HepG2 (cell line): ENCODE measurements around the gene C19orf18. TPM values are rescaled to one million over a fixed set of nuclear protein-coding genes. Genes with fewer than 3 reads are reported as not detected.
A peak's percentile ranks its signal among the peaks of the same experiment; 100 is the strongest.

Experiments
- EZH2 ChIP-seq: conservative IDR thresholded peaks from 2 replicates; pipeline ENCODE4 v1.6.1; 2012; ENCODE audit warnings: mild to moderate bottlenecking, low read depth, low read length, moderate library complexity
- HES4 ChIP-seq: sonication (generic); formaldehyde crosslinking; IDR thresholded peaks from 2 replicates; pipeline ENCODE4 v1.9.0; 2021; ENCODE audit warnings: mild to moderate bottlenecking, missing genetic modification reagents, borderline replicate concordance
- HOXA3 ChIP-seq: sonication (generic); formaldehyde crosslinking; IDR thresholded peaks from 2 replicates; pipeline ENCODE4 v1.5.0; 2020; ENCODE audit warnings: missing genetic modification reagents
- NR2F2 ChIP-seq: IDR thresholded peaks from 2 replicates; pipeline ENCODE4 v1.6.1; 2012; ENCODE audit warnings: low read depth, inconsistent platforms, borderline replicate concordance
- PAF1 ChIP-seq: IDR thresholded peaks from 2 replicates; pipeline ENCODE4 v1.6.1; 2016; ENCODE audit warnings: missing genetic modification reagents, missing compliant biosample characterization
- SRSF4 ChIP-seq: fragments of 200-400 bp; formaldehyde crosslinking; IDR thresholded peaks from one replicate; pipeline ENCODE4 v1.6.1; 2018; ENCODE audit warnings: mild to moderate bottlenecking, low read depth, low read length, moderate library complexity; ENCODE audit not compliant: poor library complexity, severe bottlenecking
- SUZ12 ChIP-seq: fragments of 150-350 bp; IDR thresholded peaks from 2 replicates; pipeline ENCODE4 v1.6.1; 2014; ENCODE audit warnings: low read depth, low read length
- ZKSCAN8 ChIP-seq: IDR thresholded peaks from 2 replicates; pipeline ENCODE4 v1.6.1; 2016; ENCODE audit warnings: borderline replicate concordance, missing genetic modification reagents, missing compliant biosample characterization
- ZNF225 ChIP-seq: sonication (generic); formaldehyde crosslinking; IDR thresholded peaks from 2 replicates; pipeline ENCODE4 v1.4.0; 2020; ENCODE audit warnings: mild to moderate bottlenecking, missing genetic modification reagents
- ZNF230 ChIP-seq: sonication (generic); formaldehyde crosslinking; IDR thresholded peaks from 2 replicates; pipeline ENCODE4 v1.4.0; 2020; ENCODE audit warnings: mild to moderate bottlenecking, missing genetic modification reagents
- ZNF558 ChIP-seq: sonication (generic); formaldehyde crosslinking; IDR thresholded peaks from 2 replicates; pipeline ENCODE4 v1.9.0; 2022; ENCODE audit warnings: mild to moderate bottlenecking, missing genetic modification reagents, borderline replicate concordance
- ZNF75D ChIP-seq: sonication (generic); formaldehyde crosslinking; IDR thresholded peaks from 2 replicates; pipeline ENCODE4 v1.8.1; 2023; ENCODE audit warnings: missing genetic modification reagents, mild to moderate bottlenecking, borderline replicate concordance
- polyA plus RNA-seq, 8 experiments: library from polyadenylated mRNA; depleted of rRNA in 3 of 8; stranded (reverse) in 7 of 8; unstranded in 1 of 8; fragments of >200 nt; fragmentation: Illumina TruSeq in 4 of 8; extraction: Trizol in 4 of 8; gene quantifications; 2 replicates each; pipeline versions ENCODE4 v1.2.1 to v1.2.3, GENCODE V29; 2011 to 2016; ENCODE audit warnings: low read depth in 4 of 8, missing spikeins in 1 of 8, mixed read lengths in 1 of 8; ENCODE audit not compliant: insufficient read depth in 1 of 8
- total RNA-seq, 5 experiments: library from RNA; depleted of rRNA; stranded (reverse); fragments of >200 nt; fragmentation: Illumina TruSeq; extraction: Trizol; gene quantifications; 2 replicates each; pipeline ENCODE4 v1.2.3, GENCODE V29; 2016; ENCODE audit warnings: low read depth in 1 of 5
- TF ChIP-seq, protein P1 (sequence below): sonication (generic); formaldehyde crosslinking; IDR thresholded peaks from 2 replicates; pipeline ENCODE4 v1.4.0; 2020; ENCODE audit warnings: missing genetic modification reagents, borderline replicate concordance
- TF ChIP-seq, protein P2 (sequence below): sonication (generic); formaldehyde crosslinking; IDR thresholded peaks from 2 replicates; pipeline ENCODE4 v1.4.0; 2020; ENCODE audit warnings: mild to moderate bottlenecking, missing genetic modification reagents
- TF ChIP-seq, protein P3 (sequence below): sonication (generic); formaldehyde crosslinking; IDR thresholded peaks from 2 replicates; pipeline ENCODE4; 2020; ENCODE audit warnings: missing genetic modification reagents, mild to moderate bottlenecking, borderline replicate concordance
- TF ChIP-seq, protein P4 (sequence below): sonication (generic); formaldehyde crosslinking; IDR thresholded peaks from 2 replicates; pipeline ENCODE4 v1.4.0; 2020; ENCODE audit warnings: missing genetic modification reagents
- TF ChIP-seq, protein P5 (sequence below): sonication (generic); formaldehyde crosslinking; IDR thresholded peaks from 2 replicates; pipeline ENCODE4 v1.5.0; 2020; ENCODE audit warnings: missing genetic modification reagents, mild to moderate bottlenecking, borderline replicate concordance

C19orf18 gene
- total and polyA plus RNA-seq, 2 of the 13 experiments (the other 11 are each of a cell fraction or from before 2014, with no cell fraction given), result 0.38 to 0.55 TPM

DNA sequence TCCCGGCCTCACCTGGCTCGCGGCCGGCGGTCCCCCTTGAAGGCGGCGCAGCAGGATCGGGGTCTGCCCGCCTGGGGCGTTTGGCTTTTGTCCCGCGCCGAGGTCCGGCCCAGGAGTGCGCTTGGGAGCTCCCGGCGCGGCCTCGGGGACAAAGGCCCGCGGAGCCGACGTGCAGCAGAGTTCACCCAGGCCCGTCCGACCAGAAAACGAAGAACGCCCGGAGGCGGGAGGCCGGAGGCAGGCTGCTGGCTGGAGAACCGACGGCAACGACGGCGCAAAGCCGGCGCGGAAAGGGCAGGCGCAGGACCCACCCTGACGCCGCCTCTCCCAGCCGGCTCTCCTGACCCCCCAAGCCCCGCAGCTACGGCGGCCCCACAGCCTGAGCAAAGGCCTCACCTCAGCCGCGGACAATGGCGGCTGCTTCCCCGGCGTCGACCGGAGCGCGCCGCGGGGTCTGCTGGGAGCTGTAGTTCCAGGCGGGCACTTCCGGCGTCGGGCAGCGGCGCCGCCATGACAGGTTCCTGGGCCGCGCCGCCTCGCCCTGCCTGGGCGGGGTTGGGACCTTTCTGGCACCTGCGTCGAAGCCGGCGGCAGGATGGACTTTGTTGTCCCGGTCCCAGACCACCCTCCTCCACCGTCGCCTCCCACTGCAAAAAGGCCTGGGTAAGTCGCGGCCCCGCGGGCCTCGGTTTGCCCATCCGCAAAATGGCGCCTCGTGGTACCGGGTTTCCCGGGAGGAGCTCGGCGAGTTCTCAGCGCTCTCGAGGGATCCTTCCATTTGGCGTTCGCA lies 28.2 kb upstream of the C19orf18 start, which contains the start of gene ZNF606 (continued):
- TF ChIP-seq, protein P1, sequence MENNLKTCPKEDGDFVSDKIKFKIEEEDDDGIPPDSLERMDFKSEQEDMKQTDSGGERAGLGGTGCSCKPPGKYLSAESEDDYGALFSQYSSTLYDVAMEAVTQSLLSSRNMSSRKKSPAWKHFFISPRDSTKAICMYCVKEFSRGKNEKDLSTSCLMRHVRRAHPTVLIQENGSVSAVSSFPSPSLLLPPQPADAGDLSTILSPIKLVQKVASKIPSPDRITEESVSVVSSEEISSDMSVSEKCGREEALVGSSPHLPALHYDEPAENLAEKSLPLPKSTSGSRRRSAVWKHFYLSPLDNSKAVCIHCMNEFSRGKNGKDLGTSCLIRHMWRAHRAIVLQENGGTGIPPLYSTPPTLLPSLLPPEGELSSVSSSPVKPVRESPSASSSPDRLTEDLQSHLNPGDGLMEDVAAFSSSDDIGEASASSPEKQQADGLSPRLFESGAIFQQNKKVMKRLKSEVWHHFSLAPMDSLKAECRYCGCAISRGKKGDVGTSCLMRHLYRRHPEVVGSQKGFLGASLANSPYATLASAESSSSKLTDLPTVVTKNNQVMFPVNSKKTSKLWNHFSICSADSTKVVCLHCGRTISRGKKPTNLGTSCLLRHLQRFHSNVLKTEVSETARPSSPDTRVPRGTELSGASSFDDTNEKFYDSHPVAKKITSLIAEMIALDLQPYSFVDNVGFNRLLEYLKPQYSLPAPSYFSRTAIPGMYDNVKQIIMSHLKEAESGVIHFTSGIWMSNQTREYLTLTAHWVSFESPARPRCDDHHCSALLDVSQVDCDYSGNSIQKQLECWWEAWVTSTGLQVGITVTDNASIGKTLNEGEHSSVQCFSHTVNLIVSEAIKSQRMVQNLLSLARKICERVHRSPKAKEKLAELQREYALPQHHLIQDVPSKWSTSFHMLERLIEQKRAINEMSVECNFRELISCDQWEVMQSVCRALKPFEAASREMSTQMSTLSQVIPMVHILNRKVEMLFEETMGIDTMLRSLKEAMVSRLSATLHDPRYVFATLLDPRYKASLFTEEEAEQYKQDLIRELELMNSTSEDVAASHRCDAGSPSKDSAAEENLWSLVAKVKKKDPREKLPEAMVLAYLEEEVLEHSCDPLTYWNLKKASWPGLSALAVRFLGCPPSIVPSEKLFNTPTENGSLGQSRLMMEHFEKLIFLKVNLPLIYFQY, result peak; percentile 41; the same call in 1 of the 2 replicates
- peak; percentile 78 for TF ChIP-seq HES4 (CRISPR knock-in tag)
- TF ChIP-seq ZNF230 (CRISPR knock-in tag), result no peak
- TF ChIP-seq SUZ12, result peak; percentile 58
- no peak; the same call in 1 of the 2 replicates for TF ChIP-seq NR2F2
- peak; percentile 98 for TF ChIP-seq HOXA3
- no peak for TF ChIP-seq ZNF75D (CRISPR knock-in tag)
- no peak for TF ChIP-seq ZKSCAN8 (CRISPR knock-in tag)
- TF ChIP-seq, protein P2, sequence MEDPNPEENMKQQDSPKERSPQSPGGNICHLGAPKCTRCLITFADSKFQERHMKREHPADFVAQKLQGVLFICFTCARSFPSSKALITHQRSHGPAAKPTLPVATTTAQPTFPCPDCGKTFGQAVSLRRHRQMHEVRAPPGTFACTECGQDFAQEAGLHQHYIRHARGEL (CRISPR knock-in tag), result no peak
- no peak for TF ChIP-seq PAF1 (CRISPR knock-in tag)
- no peak for TF ChIP-seq SRSF4
- TF ChIP-seq, protein P3, sequence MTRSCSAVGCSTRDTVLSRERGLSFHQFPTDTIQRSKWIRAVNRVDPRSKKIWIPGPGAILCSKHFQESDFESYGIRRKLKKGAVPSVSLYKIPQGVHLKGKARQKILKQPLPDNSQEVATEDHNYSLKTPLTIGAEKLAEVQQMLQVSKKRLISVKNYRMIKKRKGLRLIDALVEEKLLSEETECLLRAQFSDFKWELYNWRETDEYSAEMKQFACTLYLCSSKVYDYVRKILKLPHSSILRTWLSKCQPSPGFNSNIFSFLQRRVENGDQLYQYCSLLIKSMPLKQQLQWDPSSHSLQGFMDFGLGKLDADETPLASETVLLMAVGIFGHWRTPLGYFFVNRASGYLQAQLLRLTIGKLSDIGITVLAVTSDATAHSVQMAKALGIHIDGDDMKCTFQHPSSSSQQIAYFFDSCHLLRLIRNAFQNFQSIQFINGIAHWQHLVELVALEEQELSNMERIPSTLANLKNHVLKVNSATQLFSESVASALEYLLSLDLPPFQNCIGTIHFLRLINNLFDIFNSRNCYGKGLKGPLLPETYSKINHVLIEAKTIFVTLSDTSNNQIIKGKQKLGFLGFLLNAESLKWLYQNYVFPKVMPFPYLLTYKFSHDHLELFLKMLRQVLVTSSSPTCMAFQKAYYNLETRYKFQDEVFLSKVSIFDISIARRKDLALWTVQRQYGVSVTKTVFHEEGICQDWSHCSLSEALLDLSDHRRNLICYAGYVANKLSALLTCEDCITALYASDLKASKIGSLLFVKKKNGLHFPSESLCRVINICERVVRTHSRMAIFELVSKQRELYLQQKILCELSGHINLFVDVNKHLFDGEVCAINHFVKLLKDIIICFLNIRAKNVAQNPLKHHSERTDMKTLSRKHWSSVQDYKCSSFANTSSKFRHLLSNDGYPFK (CRISPR knock-in tag), result peak; percentile 88; the same call in 1 of the 2 replicates
- TF ChIP-seq, protein P4, sequence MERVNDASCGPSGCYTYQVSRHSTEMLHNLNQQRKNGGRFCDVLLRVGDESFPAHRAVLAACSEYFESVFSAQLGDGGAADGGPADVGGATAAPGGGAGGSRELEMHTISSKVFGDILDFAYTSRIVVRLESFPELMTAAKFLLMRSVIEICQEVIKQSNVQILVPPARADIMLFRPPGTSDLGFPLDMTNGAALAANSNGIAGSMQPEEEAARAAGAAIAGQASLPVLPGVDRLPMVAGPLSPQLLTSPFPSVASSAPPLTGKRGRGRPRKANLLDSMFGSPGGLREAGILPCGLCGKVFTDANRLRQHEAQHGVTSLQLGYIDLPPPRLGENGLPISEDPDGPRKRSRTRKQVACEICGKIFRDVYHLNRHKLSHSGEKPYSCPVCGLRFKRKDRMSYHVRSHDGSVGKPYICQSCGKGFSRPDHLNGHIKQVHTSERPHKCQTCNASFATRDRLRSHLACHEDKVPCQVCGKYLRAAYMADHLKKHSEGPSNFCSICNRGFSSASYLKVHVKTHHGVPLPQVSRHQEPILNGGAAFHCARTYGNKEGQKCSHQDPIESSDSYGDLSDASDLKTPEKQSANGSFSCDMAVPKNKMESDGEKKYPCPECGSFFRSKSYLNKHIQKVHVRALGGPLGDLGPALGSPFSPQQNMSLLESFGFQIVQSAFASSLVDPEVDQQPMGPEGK, result peak; percentile 82
- TF ChIP-seq EZH2, result no peak
- no peak; the same call in 1 of the 2 replicates for TF ChIP-seq ZNF558
- TF ChIP-seq, protein P5, sequence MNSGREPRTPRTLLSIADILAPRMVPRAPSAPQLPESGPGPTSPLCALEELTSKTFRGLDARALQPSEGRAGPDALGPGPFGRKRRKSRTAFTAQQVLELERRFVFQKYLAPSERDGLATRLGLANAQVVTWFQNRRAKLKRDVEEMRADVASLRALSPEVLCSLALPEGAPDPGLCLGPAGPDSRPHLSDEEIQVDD (CRISPR knock-in tag), result no peak; the same call in 1 of the 2 replicates
- TF ChIP-seq ZNF225 (CRISPR knock-in tag), result peak; percentile 57; the same call in 1 of the 2 replicates
